MM.1S (cell line): Measurements from ENCODE around the gene NFYB.
"Not testable (repeated sequence)": the region's sequence is repeated elsewhere in the genome, so short reads cannot be mapped to it uniquely, and the experiment has no call there.

Experiments
- DNase-seq: peaks from one replicate; pipeline ENCODE4 v3.0.0-alpha.2; 2015
- H2AFZ ChIP-seq: fragments of 300-600 bp; sonication (generic); 2 replicates; pipeline ENCODE4 v1.6.0; 2016; ENCODE audit warnings: antibody characterized with exemption, low read length
- H3F3A ChIP-seq: fragments of 300-600 bp; sonication (generic); 2 replicates; pipeline ENCODE4 v1.6.1; 2016; ENCODE audit warnings: mild to moderate bottlenecking, antibody characterized with exemption, low read length, moderate library complexity, mixed read lengths; ENCODE audit not compliant: insufficient read depth
- H3K27ac ChIP-seq: fragments of 300-600 bp; sonication (generic); 2 replicates; pipeline ENCODE4 v1.5.1; 2016; ENCODE audit warnings: mild to moderate bottlenecking, low read length
- H3K27me3 ChIP-seq: fragments of 300-600 bp; sonication (generic); replicated peaks from 2 replicates; pipeline ENCODE4 v1.6.0; 2016; ENCODE audit warnings: low read length; ENCODE audit not compliant: insufficient read depth
- H3K36me3 ChIP-seq: fragments of 300-600 bp; sonication (generic); replicated peaks from 2 replicates; pipeline ENCODE4 v1.6.1; 2016; ENCODE audit warnings: mild to moderate bottlenecking, low read length, mixed read lengths; ENCODE audit not compliant: insufficient read depth
- H3K4me1 ChIP-seq: fragments of 300-600 bp; sonication (generic); 2 replicates; pipeline ENCODE4 v1.6.1; 2016; ENCODE audit warnings: low read length, mixed read lengths
- H3K4me2 ChIP-seq: fragments of 300-600 bp; sonication (generic); 2 replicates; pipeline ENCODE4 v1.6.0; 2016; ENCODE audit warnings: low read depth, low read length
- H3K4me3 ChIP-seq: fragments of 300-600 bp; sonication (generic); 2 replicates; pipeline ENCODE4 v1.5.1; 2016; ENCODE audit warnings: low read length, mixed read lengths
- H3K79me2 ChIP-seq: fragments of 300-600 bp; sonication (generic); 2 replicates; pipeline ENCODE4 v1.6.1; 2016; ENCODE audit warnings: mixed run types, low read length, mixed read lengths
- H3K9ac ChIP-seq: fragments of 300-600 bp; sonication (generic); 2 replicates; pipeline ENCODE4 v1.6.1; 2016; ENCODE audit warnings: low read length, mixed read lengths
- H3K9me2 ChIP-seq: fragments of 300-600 bp; sonication (generic); replicated peaks from 2 replicates; pipeline ENCODE4 v1.6.1; 2016; ENCODE audit warnings: mild to moderate bottlenecking, low read length, mixed read lengths; ENCODE audit not compliant: insufficient read depth
- H3K9me3 ChIP-seq: fragments of 300-600 bp; sonication (generic); replicated peaks from 2 replicates; pipeline ENCODE4 v1.6.1; 2016; ENCODE audit warnings: mild to moderate bottlenecking, low read length, mixed read lengths; ENCODE audit not compliant: insufficient read depth
- H4K20me1 ChIP-seq: fragments of 300-600 bp; sonication (generic); 2 replicates; pipeline ENCODE4 v1.6.1; 2016; ENCODE audit warnings: mild to moderate bottlenecking, low read length, moderate library complexity, mixed read lengths; ENCODE audit not compliant: insufficient read depth
- EZH2 ChIP-seq: fragments of 300-600 bp; sonication (generic); optimal IDR thresholded peaks from 2 replicates; pipeline ENCODE3; 2017; ENCODE audit warnings: low read depth, mild to moderate bottlenecking, antibody characterized with exemption, low read length, mixed read lengths
- EZH2phosphoT487 ChIP-seq: fragments of 300-600 bp; sonication (generic); IDR thresholded peaks from 2 replicates; pipeline ENCODE4 v1.6.1; 2018; ENCODE audit warnings: antibody characterized with exemption, low read length
- TF ChIP-seq, protein P1 (sequence below): fragments of 300-600 bp; sonication (generic); IDR thresholded peaks from 2 replicates; pipeline ENCODE4 v1.5.1; 2016; ENCODE audit warnings: antibody characterized with exemption, low read length, mixed read lengths

The NFYB gene

GRCh38 chr12:104165801-104166200 is 27.8 kb upstream of the NFYB start:
- Histone ChIP-seq H3K27me3 (no peaks in the 10 kb centered on the region), H3K4me2 (no peak overlapping the region), H3K9me3 (no peaks in the 10 kb centered on the region), H3K9me2 (no peaks in the 10 kb centered on the region), H3K4me3 (no peak overlapping the region), H3K79me2 (no peaks in the 10 kb centered on the region), H3K4me1 (no peaks in the 10 kb centered on the region), H2AFZ (no peak overlapping the region), H3K9ac (no peak overlapping the region), H4K20me1 (no peaks in the 10 kb centered on the region), H3K27ac (no peak overlapping the region), H3F3A (no peaks in the 10 kb centered on the region), H3K36me3 (no peaks in the 10 kb centered on the region)
- no peak for DNase-seq
- TF ChIP-seq EZH2phosphoT487 (no peak), EZH2 (no peak)
- TF ChIP-seq, protein P1, sequence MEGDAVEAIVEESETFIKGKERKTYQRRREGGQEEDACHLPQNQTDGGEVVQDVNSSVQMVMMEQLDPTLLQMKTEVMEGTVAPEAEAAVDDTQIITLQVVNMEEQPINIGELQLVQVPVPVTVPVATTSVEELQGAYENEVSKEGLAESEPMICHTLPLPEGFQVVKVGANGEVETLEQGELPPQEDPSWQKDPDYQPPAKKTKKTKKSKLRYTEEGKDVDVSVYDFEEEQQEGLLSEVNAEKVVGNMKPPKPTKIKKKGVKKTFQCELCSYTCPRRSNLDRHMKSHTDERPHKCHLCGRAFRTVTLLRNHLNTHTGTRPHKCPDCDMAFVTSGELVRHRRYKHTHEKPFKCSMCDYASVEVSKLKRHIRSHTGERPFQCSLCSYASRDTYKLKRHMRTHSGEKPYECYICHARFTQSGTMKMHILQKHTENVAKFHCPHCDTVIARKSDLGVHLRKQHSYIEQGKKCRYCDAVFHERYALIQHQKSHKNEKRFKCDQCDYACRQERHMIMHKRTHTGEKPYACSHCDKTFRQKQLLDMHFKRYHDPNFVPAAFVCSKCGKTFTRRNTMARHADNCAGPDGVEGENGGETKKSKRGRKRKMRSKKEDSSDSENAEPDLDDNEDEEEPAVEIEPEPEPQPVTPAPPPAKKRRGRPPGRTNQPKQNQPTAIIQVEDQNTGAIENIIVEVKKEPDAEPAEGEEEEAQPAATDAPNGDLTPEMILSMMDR, result no peak

DNA sequence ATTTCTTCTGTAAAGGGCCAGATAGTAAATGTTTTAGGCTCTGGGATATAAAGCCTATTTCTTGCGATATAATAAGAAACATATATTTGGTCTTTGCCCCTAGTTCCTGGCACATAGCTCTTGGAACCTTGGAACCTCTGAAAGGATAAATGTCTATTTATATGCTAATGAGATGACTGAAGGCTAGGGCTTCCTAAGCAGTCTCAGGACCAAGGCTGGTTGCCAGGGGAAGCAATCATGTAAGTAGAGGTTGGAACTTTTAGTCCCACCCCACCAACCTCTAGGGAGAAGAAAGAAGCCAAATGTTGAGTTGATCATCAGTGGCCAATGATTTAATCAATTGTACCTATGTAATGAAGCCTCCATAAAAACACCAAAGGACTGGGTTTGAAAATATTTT is 26.6 kb upstream of the NFYB start:
- TF ChIP-seq EZH2phosphoT487 (no peak), EZH2 (no peak)
- TF ChIP-seq, protein P1, result no peak
- no peak overlapping the region for H2AFZ ChIP-seq
- DNase-seq, result no peak

DNA sequence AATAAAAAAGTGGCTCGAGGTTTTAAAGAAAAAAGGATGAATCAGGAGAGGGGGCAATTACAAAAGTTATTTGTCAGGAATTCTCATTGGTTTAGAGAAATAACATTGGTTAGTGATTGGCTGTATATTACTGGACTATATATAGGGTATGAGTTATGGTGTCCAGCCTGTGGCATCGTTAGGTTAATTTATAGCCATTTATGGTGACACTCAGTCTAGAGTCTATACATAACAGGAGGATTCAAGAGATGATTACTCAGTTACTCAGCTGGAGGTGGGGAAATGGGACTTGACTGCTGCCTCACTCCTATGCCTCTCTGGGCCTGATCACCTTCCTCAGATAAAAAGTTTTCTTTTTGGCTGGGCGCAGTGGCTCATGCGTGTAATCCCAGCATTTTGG is 25.6 kb upstream of the NFYB start:
- no peaks in the 10 kb centered on the region for H3F3A ChIP-seq
- H3K9me3 ChIP-seq, result no peaks in the 10 kb centered on the region
- TF ChIP-seq, protein P1, result no peak
- TF ChIP-seq EZH2phosphoT487, result no peak
- no peak for TF ChIP-seq EZH2
- H3K36me3 ChIP-seq, result no peaks in the 10 kb centered on the region
- H3K4me1 ChIP-seq, result no peaks in the 10 kb centered on the region
- no peak overlapping the region for H3K4me3 ChIP-seq
- H3K27me3 ChIP-seq, result no peaks in the 10 kb centered on the region
- no peak overlapping the region for H3K9ac ChIP-seq
- no peak for DNase-seq
- H3K9me2 ChIP-seq, result no peaks in the 10 kb centered on the region
- no peak overlapping the region for H2AFZ ChIP-seq
- H4K20me1 ChIP-seq, result no peaks in the 10 kb centered on the region
- H3K27ac ChIP-seq, result no peak overlapping the region
- H3K4me2 ChIP-seq, result no peak overlapping the region
- H3K79me2 ChIP-seq, result no peaks in the 10 kb centered on the region

More for the DNA sequence above, 26.6 kb upstream of the NFYB start:
- H3K27me3 ChIP-seq, result no peaks in the 10 kb centered on the region
- no peaks in the 10 kb centered on the region for H3K36me3 ChIP-seq
- H3K4me1 ChIP-seq, result no peaks in the 10 kb centered on the region
- H4K20me1 ChIP-seq, result no peaks in the 10 kb centered on the region
- no peaks in the 10 kb centered on the region for H3K9me2 ChIP-seq
- H3K4me3 ChIP-seq, result no peak overlapping the region
- no peak overlapping the region for H3K4me2 ChIP-seq
- no peaks in the 10 kb centered on the region for H3F3A ChIP-seq
- no peaks in the 10 kb centered on the region for H3K9me3 ChIP-seq
- H3K27ac ChIP-seq, result no peak overlapping the region
- no peaks in the 10 kb centered on the region for H3K79me2 ChIP-seq
- no peak overlapping the region for H3K9ac ChIP-seq

GRCh38 chr12:104163028-104163427 is 25.0 kb upstream of the NFYB start:
- H3K36me3 ChIP-seq, DNase-seq, H3K79me2 ChIP-seq: not testable (repeated sequence)

More at GRCh38 chr12:104163028-104163427, 25.0 kb upstream of the NFYB start:
- H3K9me3 ChIP-seq, H3K9ac ChIP-seq, H4K20me1 ChIP-seq, H3K4me3 ChIP-seq, H2AFZ ChIP-seq, H3K27ac ChIP-seq, H3K27me3 ChIP-seq, H3F3A ChIP-seq, H3K4me1 ChIP-seq, H3K4me2 ChIP-seq, H3K9me2 ChIP-seq: not testable (repeated sequence)
